NCI-H1417 (cell line): ENCODE data around the gene ADAMTSL5.
"Not testable (repeated sequence)": the region's sequence is repeated elsewhere in the genome, so short reads cannot be mapped to it uniquely, and the experiment has no call there.

Experiments used
- DNase-seq, 3 experiments: peaks; one replicate each; lab custom pipeline; 2025; lab: John Stamatoyannopoulos, UW

The ADAMTSL5 gene

DNA sequence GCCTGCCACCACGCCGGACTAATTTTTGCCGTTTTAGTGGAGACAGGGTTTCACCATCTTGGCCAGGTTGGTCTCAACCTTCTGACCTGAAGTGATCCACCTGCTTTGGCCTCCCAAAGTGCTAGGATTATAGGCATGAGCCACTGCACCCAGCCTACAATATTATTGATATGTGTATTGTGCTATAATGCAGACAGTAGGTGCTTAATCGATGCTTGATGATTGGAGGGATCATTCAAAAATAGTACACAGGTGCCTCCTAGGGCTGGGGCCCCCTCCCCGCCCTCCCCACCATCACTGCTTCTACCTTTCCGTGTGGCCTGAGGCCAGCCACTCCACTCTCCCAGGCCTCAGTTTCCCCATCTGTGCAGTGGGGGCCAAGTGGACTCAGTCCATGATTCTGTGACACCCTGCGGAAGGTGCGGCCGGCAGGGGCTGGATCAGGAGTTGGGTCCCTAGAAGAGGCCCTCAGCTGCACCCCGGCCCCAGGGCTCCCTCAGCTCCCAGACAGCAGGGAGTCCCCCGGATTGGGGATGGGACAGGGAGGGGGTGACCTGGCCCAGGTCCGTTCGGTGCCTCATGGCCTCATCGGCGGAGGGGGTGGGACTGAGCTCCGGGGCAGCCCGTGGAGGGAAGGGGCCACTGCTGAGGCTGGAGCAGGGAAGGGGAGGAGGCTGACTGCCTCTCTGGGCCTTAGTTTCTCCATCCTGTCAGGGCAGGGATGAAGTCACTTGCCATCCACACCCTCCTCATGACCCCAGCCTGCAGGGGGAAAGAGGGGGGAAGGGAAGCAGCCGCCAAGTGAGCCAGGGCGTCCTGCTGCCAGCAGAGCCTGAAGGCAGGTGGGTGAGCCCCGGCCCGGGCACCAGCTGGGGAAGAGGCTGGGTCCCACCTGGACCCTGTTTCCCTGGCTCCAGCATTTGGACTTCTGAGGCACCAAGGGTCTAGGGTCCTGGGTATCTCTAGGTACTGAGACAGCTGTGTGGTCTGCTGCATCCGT, 1.2 kb downstream of the ADAMTSL5 start:
- no peak for DNase-seq

DNA sequence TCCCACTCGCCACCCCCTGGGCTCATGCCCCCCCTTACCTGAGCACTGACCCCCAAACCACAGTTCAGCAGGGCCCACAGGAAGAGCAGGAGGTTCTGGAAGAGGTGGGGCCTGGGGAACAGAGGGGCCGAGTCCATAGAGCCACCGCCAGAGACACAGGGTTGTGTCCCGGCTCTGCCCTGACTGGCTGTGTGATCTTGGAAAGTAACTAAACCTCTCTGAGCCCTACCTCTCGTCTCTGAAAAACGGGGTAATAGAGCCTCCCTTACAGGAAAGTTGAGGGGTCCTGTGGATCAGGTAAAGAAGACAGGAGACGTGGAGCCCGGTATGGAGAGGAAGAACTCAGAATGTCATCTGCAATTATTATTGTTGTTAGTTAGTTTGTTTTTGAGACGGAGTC, 2.0 kb downstream of the ADAMTSL5 start:
- no peak for DNase-seq

DNA sequence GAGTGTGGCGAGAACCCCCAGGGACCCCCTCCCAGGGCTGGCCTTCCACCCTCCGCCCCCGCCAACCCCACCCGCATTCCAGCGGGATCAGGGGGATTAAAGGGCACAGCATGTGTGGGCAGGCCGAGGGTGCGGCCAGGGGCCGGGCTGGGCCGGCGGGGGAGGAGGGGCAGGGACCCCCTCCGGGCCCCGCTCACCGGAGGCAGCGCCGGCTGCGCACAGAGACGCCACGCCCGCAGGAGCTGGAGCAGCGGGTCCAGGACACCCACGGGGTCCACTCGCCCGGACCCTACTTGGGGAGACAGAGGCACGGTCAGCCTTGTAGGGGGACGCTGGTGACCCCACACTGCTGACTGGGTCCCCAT, 2.4 kb downstream of the ADAMTSL5 start:
- no peak for DNase-seq

DNA sequence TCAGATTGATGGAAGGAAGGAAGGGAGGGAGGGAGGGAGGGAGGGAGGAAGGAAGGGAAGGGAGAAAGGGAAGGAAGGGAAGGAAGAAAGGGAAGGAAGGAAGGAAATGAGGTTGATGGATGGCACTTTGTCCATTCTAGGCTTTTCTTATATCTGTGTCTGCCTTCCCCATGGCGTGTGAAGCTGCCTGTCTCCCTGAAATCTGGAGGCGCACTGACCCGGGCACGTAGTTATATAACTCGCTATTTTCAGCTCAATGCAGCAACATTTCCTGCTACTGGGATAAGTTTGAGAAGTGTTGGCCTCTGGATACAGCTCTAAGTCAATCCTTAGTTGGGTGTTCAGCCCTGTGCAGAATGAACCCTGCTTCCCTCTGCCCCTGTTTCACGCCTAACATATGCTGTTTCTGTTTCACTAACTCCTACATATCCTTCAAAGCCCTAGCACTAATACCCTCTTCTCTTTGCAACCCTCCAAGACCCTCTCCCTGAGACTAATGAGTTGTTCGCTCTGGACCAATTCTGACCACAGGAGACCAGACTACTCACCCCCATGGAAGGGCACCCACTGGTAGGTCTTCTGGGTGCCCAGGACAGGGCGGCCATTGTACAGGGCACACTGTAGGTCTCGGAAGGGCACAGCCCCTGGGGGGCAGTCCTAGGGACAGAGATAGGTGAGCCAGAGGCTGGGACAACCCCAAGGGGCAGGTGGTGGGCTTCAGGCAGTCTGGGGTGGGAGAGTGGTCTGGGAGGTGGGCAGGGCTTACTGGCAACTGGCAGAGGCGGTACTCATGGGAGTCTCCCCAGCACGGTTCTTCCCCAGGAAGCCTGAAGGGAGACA, 3.0 kb downstream of the ADAMTSL5 start:
- DNase-seq = no peak

DNA sequence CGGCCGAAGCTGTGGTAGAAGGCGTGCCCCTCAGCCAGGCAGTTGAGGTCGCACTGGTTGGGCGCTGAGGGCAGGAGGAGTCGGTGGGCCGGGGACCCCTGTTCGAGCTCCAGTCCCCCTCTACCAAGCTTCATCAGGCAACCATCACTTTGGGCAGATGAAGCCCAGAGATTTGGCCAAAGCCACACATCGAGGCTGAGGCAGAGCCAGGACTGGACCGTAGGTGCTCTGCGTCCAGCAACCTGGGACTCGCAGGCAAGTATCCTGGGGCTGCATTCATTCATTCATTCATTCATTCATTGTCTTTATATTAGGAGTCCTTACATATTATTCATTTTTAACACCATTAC, 4.3 kb downstream of the ADAMTSL5 start:
- DNase-seq = no peak

DNA sequence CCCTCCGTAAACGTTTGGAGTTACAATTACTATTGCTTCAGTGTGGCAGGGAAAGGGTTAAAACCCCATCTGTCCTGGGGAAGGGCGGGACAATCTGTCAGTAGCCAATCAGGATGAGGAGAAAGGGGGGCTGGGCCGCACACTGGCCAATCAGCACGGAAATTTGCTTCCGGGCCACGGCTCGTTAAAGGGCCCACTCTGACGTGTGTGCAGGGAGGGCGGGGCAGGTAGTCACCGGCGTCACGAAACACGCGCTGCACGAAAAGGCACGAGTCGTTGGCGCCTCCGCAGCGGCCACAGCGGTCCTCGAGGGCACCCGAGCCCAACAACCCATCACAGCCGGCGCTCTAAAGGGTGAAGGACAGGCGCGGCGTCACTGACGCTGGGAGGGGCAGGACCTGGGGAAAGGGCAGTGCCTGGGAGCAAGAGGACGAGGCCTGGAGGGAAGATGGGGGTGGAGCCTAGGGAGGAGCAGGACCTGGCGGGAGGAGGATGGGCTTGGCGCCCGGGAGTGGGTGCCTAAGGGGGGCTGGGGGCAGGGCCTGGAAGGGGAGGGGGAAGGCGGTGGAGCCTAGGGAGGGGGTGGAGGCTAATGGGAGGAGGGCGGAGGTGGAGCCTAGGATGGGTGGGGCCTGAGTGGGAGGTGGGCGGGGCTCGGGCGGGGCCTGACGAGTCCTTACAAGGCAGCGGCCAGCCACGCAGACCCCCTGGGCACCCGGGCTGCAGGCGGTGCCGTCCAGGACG, 4.9 kb downstream of the ADAMTSL5 start:
- peak; percentile 96 to 99 (median 98) for DNase-seq

DNA sequence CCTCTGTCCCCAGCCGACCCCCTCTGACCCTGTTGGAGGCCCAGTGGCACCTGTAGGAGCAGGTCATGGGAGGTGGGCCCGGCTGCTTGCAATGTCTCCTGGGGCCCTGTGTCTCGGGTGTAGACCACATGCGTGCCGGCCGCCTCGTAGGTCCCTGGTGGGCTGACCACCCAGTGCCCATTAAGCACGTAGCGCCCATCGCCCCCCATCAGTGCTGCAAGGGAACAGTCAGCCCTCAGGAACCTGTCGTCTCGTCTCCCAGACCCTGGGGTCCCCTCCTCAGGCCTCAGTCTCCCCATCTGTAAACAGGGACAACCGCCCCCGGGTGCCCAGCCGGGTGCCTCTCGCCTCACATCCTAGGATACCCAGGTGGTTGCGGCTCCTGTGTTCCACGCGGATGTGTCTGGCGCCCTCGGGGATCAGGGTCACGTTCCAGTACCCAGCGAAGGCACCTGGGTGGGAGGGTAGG, 5.6 kb downstream of the ADAMTSL5 start:
- DNase-seq = no peak

DNA sequence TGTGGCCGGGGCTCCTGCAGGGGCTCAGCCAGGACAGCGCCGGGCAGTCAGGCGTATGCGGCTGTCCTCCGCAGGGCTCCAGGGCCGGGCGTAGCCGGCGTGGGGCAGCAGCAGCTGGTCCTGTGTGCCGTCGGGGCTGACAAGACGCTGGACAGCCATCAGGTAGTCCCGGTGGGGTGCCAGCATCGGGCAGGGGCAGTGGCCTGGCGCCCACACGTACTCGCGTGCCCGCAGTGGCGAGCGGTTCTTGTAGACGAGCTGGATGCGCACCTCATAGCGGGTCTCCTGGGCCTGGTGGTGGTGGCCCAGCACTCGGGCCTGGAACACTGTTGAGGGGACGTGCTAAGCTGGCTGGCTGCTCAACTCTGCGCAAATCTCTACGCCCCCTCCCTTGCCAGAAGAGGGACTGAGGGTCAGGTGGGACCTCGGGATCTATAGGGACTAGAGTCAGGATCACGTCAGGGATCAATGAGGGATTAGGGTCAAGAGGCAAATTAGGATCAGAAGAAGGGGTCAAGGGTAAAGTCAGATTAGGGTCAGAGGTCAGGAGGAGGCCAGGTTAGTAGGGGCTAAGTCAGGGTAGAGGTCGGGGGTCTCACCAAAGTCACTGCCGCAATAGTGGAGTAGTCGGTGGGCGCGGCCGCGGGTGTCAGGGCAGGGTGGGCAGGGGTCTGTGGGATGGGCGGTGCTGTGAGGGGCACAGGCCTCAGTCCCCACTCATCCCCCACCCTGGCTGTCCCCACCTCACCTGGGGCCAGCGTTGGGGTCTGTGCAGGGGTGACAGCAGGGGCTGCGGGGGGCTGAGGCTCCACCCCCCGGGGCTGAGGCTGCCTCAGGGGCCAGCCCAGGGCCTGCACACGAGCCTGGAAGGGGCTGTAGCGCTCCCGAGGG, 6.6 kb downstream of the ADAMTSL5 start:
- no peak for DNase-seq

DNA sequence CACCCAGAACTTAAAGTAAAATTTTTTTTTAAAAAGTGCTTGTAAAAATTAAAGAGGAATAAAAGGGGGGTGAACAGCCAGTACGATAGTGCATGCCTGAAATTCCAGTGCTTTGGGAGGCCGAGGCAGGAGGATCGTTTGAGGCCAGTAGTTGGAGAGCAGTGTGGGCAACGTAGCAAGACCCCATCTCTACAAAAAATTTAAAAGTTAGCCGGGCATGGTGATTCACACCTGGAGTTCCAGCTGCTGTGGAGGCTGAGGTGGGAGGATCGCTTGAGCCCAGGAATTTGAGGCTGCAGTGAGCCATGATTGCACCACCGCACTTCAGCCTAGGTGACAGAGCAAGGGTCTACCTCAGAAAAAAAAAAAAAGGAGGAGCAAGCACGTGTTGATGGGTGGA, 7.8 kb downstream of the ADAMTSL5 start:
- no peak for DNase-seq

DNA sequence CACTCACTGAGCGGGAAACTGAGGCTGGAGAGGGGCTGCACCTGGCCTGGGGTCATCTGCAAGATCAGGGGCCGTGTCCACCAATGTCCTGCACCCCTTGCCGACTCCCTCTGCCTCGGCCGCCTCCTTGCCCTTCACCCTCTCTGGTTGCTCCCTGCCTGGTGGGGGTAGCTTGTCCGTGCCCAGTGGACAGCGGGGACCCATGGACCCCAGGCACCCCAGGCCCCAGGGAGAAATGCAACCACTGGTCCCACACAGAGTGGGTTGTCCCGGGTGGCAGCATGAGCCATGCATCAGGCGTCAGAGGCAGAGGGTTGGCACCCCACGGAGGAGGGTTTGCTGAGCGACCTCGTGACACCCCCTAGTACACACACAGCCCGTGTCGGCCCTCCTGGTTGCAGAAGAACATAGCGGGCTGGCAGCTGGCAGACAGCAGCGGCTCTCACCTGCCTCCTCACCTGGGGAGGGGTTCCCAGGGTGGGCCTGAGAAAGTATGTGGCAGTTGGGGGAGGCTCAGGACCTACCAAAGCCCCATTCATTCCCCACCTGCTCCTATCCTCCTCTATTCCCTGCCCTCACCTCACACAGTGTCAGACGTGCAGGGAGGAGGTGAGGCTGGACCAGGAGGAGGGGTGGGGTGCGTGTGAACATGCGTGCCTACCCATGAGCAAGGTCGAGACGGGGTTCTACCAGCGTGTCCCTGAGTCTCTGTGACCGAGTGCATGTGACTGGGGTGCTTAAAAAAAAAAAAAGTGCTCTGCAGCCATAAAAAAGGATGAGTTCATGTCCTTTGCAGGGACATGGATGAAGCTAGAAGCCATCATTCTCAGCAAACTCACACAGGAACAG, 8.7 kb downstream of the ADAMTSL5 start:
- DNase-seq = no peak

DNA sequence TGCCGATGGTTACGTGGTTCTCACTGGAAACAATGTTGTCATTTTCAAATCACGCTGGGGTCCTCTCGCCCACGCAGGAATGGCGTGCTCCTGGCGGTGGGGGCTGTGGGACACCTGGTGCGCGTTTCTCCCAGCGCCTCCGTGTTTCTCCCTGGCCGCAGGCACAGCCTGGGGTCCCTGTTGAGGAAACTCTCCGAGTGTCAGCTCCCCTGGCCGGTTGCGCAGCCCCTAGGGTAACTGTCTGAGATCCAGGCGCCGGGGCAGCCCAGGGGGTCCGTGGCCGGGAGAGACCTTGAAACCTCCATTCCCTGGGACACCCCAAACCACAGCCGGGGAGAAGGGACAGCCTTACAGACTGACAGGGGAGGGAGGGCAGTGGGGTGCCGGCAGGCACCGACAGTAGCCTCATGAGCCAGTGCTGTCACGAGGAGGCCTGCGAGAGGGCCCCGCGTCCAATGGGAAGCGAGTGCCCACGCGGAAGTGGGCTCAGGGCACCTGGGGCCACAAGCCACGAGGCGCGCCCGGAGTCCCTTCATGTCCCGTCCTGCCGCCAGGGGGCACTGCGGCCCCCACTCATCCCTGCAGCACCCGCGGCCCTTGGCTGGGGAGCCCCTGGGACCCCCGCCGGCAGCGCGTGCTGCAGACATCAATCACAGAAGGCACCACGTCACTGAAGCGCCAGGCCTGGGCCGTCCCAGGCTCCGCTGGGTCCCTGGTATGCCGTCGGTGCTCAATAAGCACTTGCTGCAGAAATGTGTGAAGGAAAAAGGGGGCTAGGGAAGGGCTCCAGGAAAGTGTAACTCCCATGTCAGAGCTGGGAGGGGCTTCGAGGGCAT, 9.5 kb downstream of the ADAMTSL5 start:
- DNase-seq = peak in 2 of 3 experiments; percentile 33 to 59

DNA sequence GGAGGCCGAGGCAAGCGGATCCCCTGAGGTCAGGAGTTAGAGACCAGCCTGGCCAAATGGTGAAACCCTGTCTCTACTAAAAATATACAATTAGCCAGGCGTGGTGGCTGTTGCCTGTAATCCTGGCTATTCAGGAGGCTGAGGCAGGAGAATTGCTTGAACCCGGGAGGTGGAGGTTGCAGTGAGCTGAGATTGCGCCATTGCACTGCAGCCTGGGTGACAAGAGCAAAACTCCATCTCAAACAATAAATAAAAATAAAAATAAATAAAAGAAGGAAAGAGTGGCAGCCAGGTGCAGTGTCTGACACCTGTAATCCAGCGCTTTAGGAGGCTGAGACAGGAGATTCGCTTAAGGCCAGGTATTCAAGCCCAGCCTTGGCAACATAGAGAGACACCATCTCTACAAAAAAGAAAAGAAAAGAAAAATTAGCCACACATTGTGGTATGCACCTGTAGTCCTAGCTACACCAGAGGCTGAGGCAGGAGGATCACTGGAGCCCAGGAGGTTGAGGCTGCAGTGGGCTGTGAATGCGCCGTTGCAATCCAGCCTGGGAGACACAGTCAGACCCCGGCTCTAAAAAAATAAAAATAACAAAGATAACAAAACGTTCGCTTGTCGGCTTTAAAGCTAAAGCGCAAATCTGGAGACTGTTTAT, 10.3 kb downstream of the ADAMTSL5 start:
- no peak for DNase-seq

DNA sequence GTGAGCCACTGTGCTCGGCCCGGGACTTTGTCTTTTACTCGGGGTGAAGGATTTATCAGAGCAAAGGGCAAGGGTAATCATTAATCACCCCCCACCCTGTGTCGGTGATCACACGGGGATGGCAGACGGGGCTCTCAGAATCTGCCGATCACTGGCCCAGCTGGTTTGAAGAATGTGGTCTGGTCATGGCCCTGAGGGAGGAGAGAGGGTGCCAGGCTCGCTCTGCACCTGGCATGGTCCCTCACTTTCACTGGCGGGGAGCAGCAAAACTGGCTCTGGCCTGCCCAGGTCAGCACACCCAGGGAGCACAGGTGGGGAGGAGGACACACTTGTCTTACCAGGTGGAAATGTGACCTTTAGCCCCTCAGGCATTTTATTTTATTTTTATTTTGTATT, 11.6 kb downstream of the ADAMTSL5 start:
- DNase-seq = no peak

DNA sequence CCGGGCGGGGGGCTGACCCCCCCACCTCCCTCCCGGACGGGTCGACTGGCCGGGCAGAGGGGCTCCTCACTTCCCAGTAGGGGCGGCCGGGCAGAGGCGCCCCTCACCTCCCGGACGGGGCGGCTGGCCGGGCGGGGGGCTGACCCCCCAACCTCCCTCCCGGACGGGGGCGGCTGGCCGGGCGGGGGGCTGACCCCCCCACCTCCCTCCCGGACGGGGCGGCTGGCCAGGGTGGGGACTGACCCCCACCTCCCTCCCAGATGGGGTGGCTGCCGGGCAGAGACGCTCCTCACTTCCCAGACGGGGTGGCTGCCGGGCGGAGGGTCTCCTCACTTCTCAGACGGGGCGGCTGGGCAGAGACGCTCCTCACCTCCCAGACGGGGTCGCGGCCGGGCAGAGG, 13.6 kb downstream of the ADAMTSL5 start:
- not testable (repeated sequence) for DNase-seq

DNA sequence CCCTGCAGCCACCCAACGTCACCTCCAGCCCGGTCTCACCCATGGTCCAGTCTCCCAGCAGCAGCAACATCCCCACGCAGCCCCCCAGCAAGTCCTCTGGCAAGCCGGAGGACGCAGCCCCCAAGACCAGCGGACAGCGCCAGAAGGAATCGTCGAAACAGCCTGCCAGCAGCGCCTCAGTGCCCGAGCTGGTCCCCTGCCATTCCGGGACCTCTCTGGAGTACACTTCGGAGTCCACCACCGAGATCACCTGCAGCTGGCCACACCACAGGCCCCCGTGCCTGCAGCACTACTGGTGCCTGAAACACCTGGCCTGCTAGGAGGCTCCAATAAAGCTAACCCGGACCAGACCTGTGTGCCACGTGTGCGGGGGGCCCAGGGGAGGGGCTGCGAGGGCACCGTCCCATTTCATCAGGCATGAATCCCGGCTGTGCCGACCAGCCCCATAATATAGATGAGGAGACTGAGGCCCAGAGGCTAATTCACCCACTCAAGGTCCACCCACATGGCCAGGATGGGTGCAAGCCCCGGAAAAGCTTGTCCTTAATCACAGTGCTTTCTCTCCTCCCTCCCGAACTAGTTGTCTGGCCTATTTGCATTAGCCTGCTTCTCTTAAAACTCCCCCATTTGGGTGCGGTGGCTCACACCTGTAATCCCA, 15.1 kb downstream of the ADAMTSL5 start:
- DNase-seq = no peak

DNA sequence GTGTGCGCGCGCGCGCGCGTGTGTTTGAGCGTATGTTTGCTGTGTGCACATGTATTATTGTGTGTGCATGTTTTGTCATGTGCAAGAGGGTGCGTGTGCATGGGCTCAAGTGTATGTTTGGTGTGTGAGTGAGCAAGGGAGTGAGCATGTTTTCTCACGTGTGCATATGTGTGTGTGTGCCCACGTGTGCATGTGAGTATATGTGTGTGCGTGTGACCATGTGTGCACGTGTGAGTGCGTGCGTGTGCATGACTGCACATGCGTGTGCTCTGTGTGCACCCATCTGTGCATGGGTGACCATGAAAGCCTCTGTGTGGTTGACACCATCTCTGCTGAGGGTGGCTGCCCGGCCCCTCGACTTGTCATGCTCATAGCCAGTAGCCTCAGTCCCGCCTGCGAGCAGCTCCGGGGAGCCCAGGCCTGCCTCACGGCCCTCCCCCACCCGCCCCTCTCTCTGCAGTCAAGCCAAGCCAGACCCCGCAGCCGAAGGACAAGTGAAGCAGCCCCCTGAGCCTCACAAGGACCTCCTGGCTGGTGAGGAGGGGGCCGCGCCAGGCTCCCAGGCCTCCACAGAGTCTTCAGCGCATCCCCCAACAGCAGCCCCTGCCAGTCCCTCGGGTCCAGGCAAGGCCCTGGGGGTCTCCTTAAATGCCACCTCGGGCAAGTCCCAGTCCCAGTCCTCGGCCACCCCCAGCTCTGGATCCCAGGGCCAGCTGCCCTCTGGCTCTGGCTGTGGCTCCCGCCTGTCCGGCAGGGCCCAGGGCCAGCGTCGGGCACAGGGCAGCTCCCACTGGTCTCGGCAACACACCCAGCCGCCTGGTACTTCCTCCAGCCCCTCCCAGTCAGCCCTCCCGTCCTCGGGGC, 15.9 kb downstream of the ADAMTSL5 start:
- DNase-seq = no peak
